A673 (cell line): ENCODE measurements around the gene NPAS1. TPM values are rescaled to one million over a fixed set of nuclear protein-coding genes. Genes with fewer than 3 reads are reported as not detected.

Source experiments
- BruUV-seq: library from RNA; stranded (reverse); fragments of 400-500 nt; replicated peaks from 2 replicates; lab custom pipeline; 2021; lab: Mats Ljungman, UMichigan
- CTCF ChIA-PET: fragments of 300-600 bp; sonication (Branson Sonifier 250); formaldehyde crosslinking; loops from one replicate; lab custom pipeline; 2022; ENCODE audit warnings: antibody characterized with exemption; lab: Charles Lee
- POLR2A ChIA-PET: fragments of 300-600 bp; sonication (Branson Sonifier 250); formaldehyde crosslinking; loops from one replicate; lab custom pipeline; 2022; ENCODE audit warnings: antibody characterized with exemption; ENCODE audit not compliant: low non-redundant PET; lab: Charles Lee
- DNase-seq: peaks from one replicate; pipeline ENCODE4 v3.0.0-alpha.2; 2015; ENCODE audit warnings: low spot score
- H3K27ac ChIP-seq: fragments of 200-600 bp; sonication (generic); 2 replicates; pipeline ENCODE4 v1.5.1; 2016; ENCODE audit warnings: mixed run types, low read depth, mild to moderate bottlenecking, mixed read lengths, antibody characterized with exemption, low read length; ENCODE audit not compliant: poor library complexity, severe bottlenecking
- H3K27me3 ChIP-seq: fragments of 200-600 bp; sonication (generic); replicated peaks from 2 replicates; pipeline ENCODE4 v1.6.1; 2017; ENCODE audit warnings: mixed run types, low read depth, mild to moderate bottlenecking, mixed read lengths, antibody characterized with exemption, low read length; ENCODE audit not compliant: insufficient read depth, poor library complexity
- H3K36me3 ChIP-seq: fragments of 200-600 bp; sonication (generic); 2 replicates; pipeline ENCODE4 v1.6.1; 2016; ENCODE audit warnings: mixed run types, mild to moderate bottlenecking, mixed read lengths, antibody characterized with exemption, low read length; ENCODE audit not compliant: insufficient read depth, poor library complexity, severe bottlenecking
- H3K4me1 ChIP-seq: fragments of 200-600 bp; sonication (generic); 2 replicates; pipeline ENCODE4 v1.6.1; 2017; ENCODE audit warnings: mixed run types, mild to moderate bottlenecking, mixed read lengths, antibody characterized with exemption, low read length; ENCODE audit not compliant: insufficient read depth, poor library complexity, severe bottlenecking
- H3K4me3 ChIP-seq: fragments of 200-600 bp; sonication (generic); 2 replicates; pipeline ENCODE4 v1.5.1; 2016; ENCODE audit warnings: low read depth, mixed run types, mild to moderate bottlenecking, mixed read lengths, low read length; ENCODE audit not compliant: poor library complexity, severe bottlenecking
- H3K9me3 ChIP-seq: fragments of 200-600 bp; sonication (generic); 2 replicates; pipeline ENCODE4 v1.6.1; 2016; ENCODE audit warnings: mixed run types, low read depth, mild to moderate bottlenecking, mixed read lengths, antibody characterized with exemption, low read length; ENCODE audit not compliant: poor library complexity, severe bottlenecking
- CTCF ChIP-seq: fragments of 300-800, 200-600 bp; sonication (generic); conservative IDR thresholded peaks from 2 replicates; pipeline ENCODE4 v1.5.1; 2017; ENCODE audit warnings: low read depth, mild to moderate bottlenecking, antibody characterized with exemption, low read length, moderate library complexity, mixed read lengths
- EZH2 ChIP-seq: fragments of 200-600 bp; sonication (generic); IDR thresholded peaks from 2 replicates; pipeline ENCODE4 v1.6.1; 2017; ENCODE audit warnings: borderline replicate concordance, low read depth, mild to moderate bottlenecking, mixed read lengths, antibody characterized with exemption, low read length; ENCODE audit not compliant: poor library complexity, severe bottlenecking
- intact Hi-C: fragments of 100-400 bp; cut with micrococcal nuclease; formaldehyde crosslinking; loops from one replicate; pipeline ENCODE4 v1.10.0; 2022; ENCODE audit not compliant: unreplicated experiment
- total RNA-seq: library from RNA; stranded (reverse); gene quantifications from 2 replicates; pipeline ENCODE4 v1.2.3, GENCODE V29; 2021

The NPAS1 gene
- total RNA-seq, 1 experiment from 2014 or later = 2.1 TPM

- Histone ChIP-seq H3K9me3 (no peaks in the 10 kb centered on the region), H3K27me3 (no peaks in the 10 kb centered on the region), H3K4me3 (no peak overlapping the region), H3K27ac (no peak overlapping the region), H3K4me1 (no peaks in the 10 kb centered on the region), H3K36me3 (peaks cover 66% of the 10 kb centered on the region)
- POLR2A ChIA-PET = no interaction called here
- TF ChIP-seq CTCF (no peak), EZH2 (no peak)
- CTCF ChIA-PET = no interaction called here
- no TSS peak for BruUV-seq
- intact Hi-C loops = no loop called here
- no peak for DNase-seq
Observed at GRCh38 chr19:47067215-47067847, 47.7 kb downstream of the NPAS1 start.

GRCh38 chr19:47068246-47068645, 48.6 kb downstream of the NPAS1 start:
- Histone ChIP-seq H3K27ac (no peak overlapping the region), H3K36me3 (peaks cover 70% of the 10 kb centered on the region), H3K27me3 (no peaks in the 10 kb centered on the region), H3K4me1 (no peaks in the 10 kb centered on the region), H3K4me3 (no peak overlapping the region), H3K9me3 (no peaks in the 10 kb centered on the region)
- no TSS peak for BruUV-seq
- ChIA-PET CTCF (no interaction called here), POLR2A (no interaction called here)
- TF ChIP-seq EZH2 (no peak), CTCF (no peak)
- intact Hi-C loops = no loop called here
- no peak for DNase-seq

GRCh38 chr19:47068876-47069406, 49.3 kb downstream of the NPAS1 start:
- peaks cover 76% of the 10 kb centered on the region for H3K36me3 ChIP-seq
- H3K4me3 ChIP-seq = no peak overlapping the region
- DNase-seq = no peak
- intact Hi-C loops = no loop called here
- TF ChIP-seq CTCF = no peak
- TF ChIP-seq EZH2 = no peak
- no peak overlapping the region for H3K27ac ChIP-seq
- ChIA-PET POLR2A (no interaction called here), CTCF (no interaction called here)
- no peaks in the 10 kb centered on the region for H3K9me3 ChIP-seq
- H3K27me3 ChIP-seq = no peaks in the 10 kb centered on the region
- BruUV-seq = no TSS peak
- H3K4me1 ChIP-seq = no peaks in the 10 kb centered on the region
